NCI-H146 treated with DMSO at 0.1 percent for 48 hours (cell line): ENCODE measurements around the gene TH.
"Not testable (repeated sequence)": the region's sequence is repeated elsewhere in the genome, so short reads cannot be mapped to it uniquely, and the experiment has no call there.

ENCODE experiments used
- DNase-seq: peaks from one replicate; lab custom pipeline; 2025; ENCODE audit not compliant: unreplicated experiment; lab: John Stamatoyannopoulos, UW

The TH gene

DNA sequence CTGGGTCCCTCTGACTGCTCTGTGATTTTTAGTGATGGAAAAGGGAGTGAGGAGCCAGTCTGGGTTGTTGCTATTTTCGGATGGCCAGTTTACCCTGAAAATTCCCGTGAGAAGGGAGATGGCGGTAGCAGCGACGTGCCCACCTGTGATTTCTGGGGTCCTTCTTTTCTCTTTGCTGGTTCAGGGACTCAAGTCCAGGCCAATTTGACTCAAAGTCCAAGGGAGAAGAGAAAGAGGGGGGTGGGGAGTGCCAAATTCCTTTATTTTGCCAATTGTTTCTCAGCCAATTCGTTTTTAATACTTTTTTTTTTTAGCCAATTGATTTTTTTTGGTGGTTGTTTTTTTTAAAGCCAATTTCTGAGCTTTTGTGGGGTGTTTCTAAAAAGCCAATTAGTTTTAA lies 39.4 kb downstream of the TH start:
- no peak for DNase-seq

DNA sequence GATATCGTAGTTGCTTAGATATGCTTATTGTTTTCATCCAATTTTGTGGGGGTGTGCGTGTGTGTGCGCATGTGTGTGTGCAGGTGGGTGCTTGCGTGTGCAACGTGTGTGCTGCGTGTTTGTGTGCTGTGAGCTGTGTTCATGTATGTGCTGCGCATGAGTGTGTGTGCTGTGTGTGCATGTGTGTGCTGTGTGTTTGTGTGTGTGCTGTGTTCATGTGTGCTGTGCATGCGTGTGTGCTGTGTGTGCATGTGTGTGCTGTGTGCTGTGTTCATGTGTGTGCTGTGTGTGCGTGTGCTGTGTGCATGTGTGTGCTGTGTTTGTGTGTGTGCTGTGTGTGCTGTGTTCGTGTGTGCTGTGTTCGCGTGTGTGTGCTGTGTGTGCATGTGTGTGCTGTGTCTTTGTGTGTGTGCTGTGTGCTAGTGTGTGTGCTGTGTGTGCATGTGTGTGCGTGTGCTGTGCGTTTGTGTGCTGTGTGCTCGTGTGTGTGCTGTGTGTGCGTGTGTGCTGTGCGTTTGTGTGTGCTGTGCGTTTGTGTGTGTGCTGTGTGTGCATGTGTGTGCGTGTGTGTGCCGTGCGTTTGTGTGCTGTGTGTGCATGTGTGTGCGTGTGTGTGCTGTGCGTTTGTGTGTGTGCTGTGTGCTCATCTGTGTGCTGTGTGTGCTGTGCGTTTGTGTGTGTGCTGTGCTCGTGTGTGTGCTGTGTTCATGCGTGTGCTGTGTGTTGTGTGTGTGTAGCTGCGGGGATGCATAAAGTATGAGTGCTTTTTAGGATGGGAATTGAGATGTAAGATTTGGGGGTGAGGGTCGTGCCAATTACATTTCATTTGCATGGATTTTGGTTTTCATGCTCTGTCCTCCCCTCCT lies 40.0 kb downstream of the TH start:
- no peak for DNase-seq

DNA sequence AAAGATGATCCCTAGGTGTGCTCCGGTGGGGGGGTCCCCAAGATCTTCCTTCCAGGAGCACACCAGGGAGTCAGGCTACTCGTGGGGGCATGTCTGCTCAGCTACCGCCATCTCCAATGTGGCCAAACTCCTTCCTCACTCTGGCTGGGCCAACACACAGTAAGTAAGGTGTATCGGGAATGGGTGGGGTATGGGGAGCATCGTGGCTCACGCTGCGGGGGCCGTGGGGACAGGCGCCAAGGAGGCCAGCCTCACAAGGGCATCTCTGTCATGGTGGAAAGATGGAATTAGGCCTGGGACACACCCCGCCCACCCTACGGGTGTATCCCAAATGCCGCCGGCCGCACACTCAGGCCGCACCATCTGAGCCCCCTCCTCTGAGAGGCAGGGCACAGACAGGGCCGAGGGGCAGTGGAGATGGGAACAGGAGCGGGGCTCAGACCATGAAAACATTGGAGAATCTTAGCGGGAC lies 40.7 kb downstream of the TH start:
- no peak for DNase-seq

DNA sequence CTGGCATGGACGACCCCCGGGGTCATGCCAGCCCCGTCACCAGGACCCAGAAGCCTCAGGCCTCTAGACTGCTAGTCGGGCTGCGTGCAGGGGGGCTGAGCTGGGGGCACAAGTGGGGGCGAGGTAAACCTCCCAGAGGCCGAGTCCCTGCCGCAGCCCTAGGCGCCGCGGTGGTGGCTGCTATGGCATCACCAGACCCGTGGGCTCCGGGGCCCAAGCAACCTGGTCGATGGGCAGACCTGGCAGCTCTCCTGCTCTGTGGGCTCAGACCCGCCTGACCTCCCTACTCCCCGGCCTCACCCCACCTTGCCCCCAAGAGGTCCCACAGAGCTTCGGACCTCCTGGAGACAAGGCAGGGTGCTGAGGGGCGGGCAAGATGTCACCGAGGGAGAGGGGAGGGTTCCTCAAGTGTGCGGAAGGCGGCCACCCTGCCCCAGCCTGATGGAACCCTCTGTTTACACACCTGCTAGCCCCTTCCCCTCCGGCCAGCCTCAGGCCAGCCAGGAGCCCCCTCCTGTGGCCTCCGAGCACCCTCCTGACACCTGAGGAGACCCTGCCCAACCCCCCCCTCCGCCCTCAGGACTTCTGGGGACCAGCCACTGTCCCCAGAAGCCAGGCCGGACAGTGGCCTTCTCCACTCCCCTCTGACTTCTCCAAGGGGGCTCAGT lies 41.8 kb downstream of the TH start:
- no peak for DNase-seq

DNA sequence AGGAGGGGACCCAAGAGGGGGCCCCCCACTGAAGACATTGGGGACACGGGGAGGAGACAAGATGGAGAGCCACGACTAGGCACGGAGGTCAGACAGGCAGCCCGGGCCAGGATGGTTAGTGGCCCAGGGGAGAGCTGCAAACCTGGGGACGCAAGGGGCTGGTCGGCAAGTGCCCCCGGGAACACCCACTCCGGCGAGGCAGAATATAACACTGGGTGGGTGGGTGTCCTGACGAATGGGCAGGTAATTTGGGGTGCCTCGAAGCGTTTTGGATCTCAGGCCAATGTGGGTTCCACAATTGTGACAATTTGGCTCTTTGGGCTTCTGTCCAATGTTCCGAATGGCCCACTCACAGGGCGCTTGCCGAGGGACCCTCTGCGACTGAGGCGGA lies 42.3 kb downstream of the TH start:
- no peak for DNase-seq

DNA sequence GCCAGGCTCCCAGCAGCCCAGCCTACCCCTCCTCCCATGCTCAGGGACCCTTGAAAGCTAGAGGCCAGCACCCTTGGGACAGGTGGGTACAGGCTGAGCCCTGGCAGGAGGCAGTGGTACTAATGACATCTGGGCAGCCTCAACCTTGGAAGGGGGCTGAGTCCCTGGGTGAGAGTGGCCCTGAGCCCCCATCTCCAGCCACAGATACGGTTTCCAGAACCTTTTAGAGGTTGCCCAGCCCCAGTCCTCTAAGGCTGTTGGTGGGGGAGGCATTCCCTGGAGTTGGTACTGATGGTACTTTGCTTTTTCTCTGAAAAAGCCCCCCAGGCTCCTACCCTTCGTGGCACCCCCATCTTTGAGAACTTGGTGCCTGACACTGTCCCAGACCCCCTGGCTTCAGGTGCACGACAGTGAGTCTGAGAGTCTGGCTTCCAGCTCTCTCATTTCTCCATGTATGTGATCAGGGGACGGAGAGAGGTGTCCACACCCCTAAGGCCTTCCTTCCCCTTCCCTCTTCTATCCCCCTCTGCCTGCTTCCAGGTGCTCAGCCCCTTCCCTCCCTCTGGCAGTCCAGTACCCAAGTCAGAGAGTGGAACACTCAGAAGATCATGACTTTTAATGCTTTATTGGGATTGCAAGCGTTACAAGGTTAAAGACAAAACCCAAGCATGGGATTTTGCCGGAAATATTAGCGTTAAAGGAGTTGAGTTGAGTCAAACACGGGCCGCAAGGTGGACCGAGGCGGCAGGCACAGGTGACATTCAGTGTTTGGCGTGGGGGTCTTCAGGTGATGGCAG lies 42.9 kb downstream of the TH start:
- DNase-seq, result no peak

DNA sequence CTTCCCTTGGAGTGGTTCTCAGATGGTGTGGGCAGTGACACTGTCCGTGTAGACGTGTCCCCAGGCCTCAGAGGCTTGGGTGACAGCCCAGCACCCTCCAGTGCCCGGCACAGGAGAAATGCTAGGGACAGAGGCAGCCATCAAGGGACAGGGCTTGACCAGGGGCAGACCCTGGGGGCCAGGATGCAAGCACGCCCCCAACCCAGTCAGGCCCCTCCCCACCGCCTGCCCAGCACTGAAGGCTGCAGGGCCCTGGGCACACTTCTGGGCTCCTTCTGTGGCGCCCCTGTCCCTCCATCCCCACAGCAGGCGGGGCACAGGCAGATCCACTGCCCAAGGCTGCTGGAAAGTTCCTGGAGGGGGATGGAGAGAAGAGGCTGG lies 43.5 kb downstream of the TH start:
- no peak for DNase-seq

DNA sequence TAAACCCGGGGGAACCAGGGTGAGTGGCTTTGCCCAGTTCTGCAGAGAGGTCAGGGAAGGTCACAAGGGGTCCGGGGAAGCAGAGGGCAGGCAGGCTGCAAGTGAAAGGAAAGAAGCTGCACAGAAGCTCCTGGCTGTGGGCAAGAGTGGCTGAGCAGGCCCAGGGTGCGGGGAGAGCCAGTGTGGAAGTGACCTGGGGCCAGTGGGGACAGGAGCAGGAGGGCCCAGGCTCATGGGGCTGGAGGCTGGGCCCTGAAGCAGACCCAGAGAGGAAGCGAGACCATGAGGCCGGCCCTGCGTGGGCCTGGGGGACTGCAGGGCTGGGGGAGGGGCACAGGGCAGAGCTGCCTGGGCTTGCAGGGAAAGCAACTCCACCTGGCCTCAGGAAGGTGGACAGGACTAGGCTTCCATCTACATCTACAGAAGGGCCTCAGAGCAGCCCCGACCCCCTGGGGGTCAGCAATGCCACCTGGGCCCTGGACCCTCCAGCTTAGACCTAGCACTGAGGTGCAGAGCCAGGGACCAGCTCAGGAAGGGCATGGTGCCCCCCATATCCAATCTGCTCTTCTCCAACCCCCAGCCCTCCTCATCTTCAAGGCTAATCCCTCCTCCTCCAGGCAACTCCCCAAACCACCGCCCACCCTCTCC lies 44.0 kb downstream of the TH start:
- no peak for DNase-seq

DNA sequence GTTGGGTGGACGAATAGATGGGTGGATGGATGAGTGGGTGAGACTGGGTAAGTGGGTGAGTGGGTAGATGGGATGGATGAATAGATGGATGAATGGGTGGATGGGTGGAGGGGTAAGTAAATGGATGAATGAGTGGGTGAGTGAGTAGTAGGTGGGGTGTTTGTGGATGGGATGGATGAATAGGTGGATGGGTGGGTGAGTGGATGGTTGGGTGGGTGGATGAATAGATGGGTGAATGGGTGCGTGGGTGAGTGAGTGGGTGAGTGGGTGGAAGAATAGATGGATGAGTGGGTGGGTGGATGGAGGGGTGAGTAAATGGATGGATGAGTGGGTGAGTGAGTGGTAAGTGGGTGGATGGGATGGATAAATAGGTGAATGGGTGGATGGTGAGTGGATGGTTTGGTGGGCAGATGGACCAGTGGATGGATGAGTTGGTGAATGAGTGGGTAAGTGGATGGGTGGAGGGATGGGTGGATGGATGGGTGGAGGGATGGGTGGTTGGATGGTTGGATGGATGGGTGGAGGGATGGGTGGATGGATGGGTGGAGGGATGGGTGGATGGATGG lies 45.0 kb downstream of the TH start:
- no peak for DNase-seq

DNA sequence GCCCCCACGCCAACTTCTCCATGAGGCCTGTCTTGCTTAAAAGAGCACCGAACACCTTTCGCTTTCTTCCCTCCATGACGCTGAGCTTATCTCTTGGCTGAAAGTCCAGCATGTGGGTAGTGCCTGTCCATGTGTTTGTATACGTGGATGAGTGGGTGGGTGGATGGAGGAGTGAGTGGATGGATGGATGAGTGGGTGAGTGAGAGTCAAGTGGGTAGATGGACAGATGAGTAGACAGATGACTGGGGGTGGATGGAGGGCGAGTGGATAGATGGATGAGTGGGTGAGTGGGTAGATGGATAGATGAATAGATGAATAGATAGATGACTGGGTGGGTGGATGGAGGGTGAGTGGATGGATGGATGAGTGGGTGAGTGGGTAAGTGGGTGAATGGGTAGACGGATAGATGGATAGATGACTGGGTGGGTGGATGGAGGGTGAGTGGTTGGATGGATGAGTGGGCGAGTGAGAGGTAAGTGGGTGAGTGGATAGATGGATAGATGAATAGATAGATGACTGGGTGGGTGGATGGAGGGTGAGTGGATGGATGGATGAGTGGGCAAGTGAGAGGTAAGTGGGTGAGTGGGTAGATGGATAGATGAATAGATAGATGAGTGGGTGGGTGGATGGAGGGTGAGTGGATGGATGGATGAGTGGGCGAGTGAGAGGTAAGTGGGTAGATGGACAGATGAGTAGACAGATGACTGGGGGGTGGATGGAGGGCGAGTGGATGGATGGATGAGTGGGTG lies 46.7 kb downstream of the TH start:
- not testable (repeated sequence) for DNase-seq

DNA sequence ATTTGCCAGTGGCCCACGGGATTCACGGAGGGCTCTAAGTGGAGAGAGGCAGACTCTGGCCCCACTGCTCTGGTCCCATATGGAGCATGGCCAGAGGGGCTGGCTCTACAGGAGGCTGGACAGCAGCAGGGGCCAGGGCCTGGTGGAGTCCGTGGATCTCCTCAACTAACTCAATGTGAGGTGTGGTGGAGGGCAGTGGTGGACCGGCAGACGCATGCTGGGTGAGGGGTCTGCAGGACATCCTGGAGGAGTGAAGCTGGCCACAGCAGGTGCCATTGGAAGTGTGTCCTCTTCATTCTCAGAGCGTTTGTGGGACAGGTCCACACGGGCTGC lies 48.0 kb downstream of the TH start:
- no peak for DNase-seq

DNA sequence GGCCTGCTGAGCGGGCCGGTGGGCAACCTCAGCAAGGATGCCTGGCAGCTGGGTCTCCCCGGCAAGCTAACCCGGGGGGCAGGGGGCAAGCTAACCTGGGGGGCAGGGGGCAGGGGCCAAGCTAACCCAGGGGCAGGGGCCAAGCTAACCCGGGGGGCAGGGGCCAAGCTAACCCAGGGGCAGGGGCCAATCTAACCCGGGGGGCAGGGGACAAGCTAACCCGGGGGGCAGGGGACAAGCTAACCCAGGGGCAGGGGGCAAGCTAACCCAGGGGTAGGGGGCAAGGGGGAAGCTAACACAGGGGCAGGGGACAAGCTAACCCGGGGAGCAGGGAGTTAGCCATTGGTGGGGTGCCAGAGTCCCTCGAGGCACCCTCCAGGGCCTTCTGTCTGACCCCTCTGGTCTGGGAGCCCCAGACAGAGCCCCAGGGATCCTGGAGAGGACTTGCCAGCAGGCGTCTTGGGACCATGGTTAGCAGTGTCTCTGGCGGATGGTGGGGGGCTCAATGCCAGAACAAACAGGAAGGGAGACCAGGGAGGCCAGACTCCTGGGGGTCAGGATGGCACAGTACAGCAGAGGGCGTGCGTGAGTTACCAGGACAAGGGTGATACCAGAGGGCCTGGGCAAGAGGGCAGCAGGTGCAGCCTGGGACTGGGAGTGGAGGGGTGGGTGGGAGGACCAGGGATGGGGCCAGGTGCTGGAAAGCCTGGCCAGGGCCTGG lies 48.5 kb downstream of the TH start:
- no peak for DNase-seq

DNA sequence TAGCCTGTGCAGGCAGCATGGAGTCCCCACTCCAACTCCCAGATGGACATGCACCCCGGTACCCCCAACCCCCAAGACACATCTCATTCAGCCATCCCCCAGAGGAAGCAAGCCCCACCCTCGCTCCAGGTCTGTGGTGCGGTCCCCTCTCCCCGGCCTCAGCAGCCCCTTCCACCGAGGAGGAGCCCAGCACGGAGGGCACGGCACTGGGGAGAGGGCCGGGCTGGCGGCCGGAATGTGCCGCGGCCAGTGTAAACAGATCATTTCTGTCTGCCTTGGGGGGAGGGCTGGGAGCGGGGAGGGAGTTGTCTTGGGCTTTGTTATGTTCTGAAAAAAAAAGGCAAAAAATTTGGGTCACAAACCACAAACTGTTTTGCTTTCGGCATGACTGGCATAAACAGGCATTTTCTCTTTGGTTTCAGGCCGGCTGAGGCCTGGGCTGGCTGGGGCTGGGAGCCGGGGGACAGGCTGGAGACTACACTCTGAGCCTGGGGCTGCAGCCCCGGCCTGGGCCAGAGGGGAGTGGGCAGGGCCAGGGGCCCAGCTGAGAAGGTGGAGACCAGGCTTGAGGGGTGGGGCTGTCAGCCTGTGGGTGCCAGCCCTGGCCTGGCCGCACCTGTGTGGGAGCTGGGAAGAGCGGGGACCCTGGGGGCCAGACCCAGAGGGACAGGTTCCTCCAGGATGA lies 49.3 kb downstream of the TH start:
- DNase-seq, result no peak

DNA sequence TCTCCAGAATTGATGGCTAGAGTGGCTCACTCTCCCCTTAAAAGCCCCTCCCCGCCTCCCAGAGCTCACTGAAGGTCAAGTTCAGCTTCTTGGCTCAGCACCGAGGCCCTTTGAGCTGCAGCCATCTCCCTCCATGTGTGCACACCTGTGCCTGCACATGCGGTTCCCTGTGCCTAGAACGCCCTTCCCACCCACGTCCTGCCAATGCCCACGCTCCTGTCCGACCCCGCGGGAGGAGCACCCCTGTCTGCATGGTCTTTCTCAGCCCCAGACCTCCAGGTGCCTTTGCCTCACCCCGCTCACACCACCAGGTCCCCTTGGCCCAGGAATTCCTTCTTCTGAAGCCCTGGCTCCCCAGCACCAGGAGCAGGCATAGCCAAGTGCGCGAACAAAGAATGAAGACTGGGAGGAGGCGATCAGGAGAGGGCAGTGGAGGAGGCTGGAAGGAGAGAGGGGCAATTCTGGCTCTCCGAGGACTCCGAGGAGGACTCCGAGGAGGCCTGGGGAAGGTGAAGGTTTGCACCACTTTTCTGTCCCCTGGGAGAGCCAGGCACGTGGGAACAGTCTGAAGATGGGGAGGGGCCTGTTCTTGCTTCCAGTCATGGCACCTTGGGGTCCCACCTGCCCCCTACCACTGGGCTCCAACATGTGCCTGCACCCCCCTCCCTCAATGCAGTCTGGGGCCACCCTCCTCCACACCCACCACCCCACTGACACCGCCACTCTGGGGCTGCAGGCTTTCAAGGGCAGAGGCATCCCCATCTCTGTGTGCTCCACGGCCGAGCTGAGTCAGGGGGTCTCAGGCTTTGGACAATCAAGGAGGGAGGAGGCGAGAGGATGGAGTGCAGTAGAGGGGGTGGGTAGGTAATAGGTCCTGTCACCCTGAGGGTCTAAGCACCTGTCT lies 50.1 kb downstream of the TH start:
- no peak for DNase-seq

DNA sequence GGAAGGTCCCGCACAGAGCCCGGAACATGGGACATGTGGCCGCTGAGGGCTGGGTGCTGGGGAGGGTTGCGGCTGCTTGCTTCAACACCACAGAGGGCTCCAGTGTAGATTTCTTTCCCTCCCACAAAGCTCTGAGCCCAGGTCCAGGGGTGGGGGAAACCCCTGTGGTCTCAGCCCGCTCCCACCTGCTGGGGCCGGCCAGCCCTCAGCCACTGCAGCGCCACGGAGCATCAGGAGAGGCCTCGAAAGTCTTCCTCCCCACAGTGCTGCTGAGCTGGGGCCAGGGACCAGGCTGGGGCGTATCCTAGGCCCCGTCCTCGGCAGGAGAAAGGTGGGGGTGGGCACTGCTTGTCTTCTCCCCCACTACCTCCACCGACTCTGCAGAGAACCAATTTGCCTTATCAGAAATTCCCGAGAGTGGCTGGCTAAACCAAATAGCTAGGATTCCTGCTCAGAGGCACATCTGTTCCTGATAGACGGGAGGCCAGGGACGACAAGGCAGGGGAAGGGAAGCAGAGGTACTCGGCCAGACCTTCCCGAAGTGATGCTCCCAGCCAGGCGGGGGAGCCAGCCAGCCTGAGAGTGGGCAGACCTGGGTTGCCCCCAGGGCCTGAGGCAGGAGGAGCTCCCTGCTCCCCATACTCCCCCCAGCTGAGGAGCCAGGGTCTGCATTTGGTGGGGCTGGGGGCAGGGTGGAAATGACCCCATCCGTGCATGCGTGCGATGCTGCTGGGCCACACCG lies 51.1 kb downstream of the TH start:
- DNase-seq, result no peak

DNA sequence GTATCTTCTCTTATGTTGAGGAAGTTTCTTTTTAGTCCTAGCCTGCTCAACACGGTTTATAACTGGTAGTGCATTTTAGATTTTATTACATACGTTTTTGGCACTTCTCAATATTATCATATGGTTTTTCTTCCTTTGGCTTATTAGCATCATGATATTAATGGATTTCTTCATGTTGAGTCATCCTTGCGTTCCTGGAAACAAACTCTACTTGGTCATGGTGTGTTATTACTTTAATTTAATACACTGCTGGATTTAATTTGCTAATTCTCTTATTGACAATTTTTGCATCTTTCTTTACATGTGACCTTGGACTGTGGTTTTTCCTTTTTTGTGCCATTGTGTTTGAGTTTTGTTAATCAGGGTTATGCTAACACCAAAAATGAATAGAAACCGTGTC lies 52.9 kb downstream of the TH start:
- DNase-seq, result no peak

DNA sequence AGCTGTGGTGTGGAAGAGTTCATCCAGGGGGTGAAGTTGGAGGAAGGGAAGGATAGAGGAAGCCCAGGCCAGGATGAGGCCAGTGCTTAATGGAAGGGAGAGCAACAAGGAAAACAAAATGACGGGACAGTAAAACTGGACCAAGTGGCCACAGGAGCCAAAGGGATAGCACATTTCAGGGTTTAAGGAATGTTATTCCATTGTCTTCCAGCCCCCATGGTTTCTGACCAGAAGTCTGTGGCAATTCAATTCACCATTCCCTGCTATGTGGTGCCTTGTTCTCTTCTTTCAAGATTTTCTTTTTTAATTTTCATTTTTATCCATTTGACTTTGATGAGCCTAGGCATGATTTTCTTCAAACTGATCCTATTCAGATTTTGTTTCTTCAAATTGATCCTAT lies 54.9 kb downstream of the TH start:
- no peak for DNase-seq
